Omental fat pad (tissue), 4 donors: ENCODE data around the gene SELENOP. TPM values are rescaled to one million over a fixed set of nuclear protein-coding genes. Genes with fewer than 3 reads are reported as not detected.

Experiments used
- ATAC-seq: fragments of 150-250 bp; one replicate; pipeline ENCODE4 v1.9.1; 2016; ENCODE audit warnings: mild to moderate bottlenecking, moderate library complexity; ENCODE audit not compliant: low FRiP score
- DNase-seq: peaks from one replicate; pipeline ENCODE4 v3.0.0-alpha.2; 2019; ENCODE audit warnings: low spot score
- total RNA-seq, 4 donors: library from RNA; depleted of rRNA; stranded (reverse); fragments of >200 nt; gene quantifications; one replicate each; pipeline ENCODE4 v1.1.0, GENCODE V29; 2016
- TF ChIP-seq, protein P1 (sequence below), 3 donors: fragments of 450-650 bp; IDR thresholded peaks; one replicate each; pipeline ENCODE4 v1.5.1; 2016 to 2017; ENCODE audit warnings: antibody characterized with exemption in 3 of 3, mild to moderate bottlenecking in 3 of 3, moderate library complexity in 2 of 3

Gene SELENOP
- total RNA-seq, 4 donors from 2014 or later: 658 to 1,212 (median 1,008) TPM

DNA sequence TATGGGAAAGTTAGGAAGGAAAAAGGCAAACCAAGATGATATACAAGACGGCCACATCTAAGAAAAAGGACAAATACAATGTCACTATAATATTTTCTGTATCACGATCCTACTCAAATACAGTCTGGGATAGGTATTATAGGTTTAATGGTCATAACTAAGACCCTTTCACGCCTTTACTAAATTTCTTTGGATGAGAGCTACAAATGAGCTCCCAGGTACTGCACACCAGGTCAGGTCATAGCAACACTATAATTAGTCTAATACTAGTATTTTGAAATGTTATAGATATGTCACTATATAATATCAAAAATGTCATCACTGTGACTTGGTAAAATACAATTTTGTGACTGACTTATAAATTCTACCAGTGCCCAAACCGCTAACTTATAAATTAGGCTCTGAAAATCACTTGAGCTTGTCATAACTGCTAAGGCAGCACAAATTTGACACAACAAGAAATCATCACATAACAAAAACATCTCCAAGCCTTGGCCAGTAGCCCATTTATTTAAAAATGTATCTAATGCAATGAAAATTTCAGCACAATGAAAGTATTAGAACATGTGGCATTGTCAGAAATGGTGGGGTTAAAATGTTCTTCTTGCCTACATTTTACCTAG, 6.9 kb downstream of the SELENOP start:
- no peak for ATAC-seq
- DNase-seq: no peak
- TF ChIP-seq, protein P1, sequence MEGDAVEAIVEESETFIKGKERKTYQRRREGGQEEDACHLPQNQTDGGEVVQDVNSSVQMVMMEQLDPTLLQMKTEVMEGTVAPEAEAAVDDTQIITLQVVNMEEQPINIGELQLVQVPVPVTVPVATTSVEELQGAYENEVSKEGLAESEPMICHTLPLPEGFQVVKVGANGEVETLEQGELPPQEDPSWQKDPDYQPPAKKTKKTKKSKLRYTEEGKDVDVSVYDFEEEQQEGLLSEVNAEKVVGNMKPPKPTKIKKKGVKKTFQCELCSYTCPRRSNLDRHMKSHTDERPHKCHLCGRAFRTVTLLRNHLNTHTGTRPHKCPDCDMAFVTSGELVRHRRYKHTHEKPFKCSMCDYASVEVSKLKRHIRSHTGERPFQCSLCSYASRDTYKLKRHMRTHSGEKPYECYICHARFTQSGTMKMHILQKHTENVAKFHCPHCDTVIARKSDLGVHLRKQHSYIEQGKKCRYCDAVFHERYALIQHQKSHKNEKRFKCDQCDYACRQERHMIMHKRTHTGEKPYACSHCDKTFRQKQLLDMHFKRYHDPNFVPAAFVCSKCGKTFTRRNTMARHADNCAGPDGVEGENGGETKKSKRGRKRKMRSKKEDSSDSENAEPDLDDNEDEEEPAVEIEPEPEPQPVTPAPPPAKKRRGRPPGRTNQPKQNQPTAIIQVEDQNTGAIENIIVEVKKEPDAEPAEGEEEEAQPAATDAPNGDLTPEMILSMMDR (IDR thresholded peaks at IDR 0.05): no peak

DNA sequence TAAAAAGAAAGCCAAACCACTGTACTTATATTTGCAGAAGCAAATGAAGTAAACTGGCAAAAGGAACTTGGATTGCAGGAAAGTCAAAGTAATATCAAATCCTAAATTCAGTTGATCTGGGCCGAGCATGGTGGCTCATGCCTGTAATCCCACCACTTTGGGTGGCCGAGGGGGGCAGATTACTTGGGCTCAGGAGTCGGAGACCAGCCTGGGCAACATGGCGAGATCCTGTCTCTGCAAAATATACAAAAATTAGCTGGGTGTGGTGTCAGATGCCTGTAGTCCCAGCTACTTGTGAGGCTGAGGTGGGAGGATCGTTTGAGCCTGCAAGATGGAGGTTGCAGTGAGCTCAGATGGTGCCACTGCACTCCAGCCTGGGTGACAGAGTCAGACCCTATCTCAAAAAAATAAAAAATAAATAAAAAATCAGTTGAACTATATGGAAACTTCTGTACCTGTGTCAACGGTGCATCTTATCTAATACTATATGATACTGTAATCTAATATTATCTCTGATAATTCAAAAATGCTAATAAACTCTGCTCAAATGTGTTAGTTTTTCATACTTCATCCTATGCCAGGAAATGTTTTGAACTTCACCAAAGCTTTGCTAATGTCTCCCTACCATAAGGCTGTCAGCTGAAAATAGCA, 10.1 kb downstream of the SELENOP start:
- DNase-seq (no peak), ATAC-seq (no peak)
- TF ChIP-seq, protein P1 (IDR thresholded peaks at IDR 0.05): no peak

DNA sequence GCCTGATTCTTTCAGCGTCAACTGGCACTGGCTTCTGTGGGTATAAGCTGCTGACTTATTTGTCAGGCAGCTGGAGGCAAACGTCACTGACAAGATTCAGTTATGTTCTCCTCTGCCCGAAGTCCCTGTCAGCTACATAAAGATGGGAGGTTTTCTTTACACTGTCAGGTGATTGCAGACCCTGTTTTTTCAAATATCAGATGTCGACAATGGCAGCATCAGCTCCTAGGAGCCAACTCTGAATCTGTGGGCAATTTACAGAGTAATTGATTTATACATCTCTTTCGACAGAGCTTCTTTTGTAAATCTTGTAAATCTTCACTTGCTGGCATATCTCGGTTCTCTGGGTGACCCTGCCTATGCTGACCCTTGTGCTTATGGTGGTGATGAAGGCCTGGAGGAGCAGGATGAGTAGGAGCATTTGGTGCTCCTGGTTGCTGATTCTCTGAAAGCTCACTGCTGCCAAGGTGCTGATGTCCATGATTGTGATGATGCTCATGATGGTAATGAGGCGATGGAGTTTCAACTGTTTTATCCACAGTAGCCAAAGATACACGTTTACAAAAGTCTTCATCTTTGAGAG, 10.9 kb downstream of the SELENOP start:
- DNase-seq (no peak), ATAC-seq (no peak)
- TF ChIP-seq, protein P1 (IDR thresholded peaks at IDR 0.05): no peak

DNA sequence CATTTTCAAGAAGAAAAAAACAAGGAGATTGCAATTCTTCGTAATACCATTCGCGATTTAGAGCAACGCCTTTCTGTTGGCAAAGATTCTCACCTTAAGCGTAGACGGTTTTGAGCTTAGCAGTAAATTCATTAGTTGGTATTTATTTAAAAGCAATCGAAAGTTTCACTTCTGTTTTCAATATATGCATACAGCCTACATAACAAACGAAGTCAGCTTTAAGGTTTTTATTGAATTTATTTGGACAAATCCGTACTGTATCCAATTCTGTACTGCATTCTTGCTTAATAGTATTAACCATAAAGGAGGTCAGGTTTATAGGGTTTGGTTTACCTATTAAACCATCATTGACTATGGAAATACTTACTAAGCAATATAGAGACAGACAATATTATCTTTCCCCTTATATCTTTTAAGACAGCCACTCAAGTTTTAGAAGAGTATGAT, 12.0 kb downstream of the SELENOP start:
- ATAC-seq: no peak
- TF ChIP-seq, protein P1 (IDR thresholded peaks at IDR 0.05): no peak

DNA sequence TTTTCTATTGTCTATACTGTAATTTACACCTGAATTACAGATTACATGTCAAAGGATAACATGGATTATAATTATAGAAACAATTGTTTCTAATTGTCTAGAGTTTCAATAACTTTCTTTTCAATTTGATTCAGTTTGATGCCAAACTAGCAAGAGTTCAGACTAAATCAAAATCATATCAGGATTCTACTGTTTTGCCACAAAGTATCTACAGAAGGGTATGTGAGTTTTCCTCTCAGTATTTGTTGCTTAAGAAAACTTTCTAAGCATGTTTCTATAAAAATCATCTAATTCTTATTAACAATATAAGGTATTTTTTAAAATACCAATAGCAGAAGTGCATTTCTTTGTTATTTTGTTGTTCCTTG, 12.5 kb downstream of the SELENOP start:
- TF ChIP-seq, protein P1 (IDR thresholded peaks at IDR 0.05): no peak
- ATAC-seq (no peak), DNase-seq (no peak)

More for the DNA sequence above, 12.0 kb downstream of the SELENOP start:
- DNase-seq: no peak

DNA sequence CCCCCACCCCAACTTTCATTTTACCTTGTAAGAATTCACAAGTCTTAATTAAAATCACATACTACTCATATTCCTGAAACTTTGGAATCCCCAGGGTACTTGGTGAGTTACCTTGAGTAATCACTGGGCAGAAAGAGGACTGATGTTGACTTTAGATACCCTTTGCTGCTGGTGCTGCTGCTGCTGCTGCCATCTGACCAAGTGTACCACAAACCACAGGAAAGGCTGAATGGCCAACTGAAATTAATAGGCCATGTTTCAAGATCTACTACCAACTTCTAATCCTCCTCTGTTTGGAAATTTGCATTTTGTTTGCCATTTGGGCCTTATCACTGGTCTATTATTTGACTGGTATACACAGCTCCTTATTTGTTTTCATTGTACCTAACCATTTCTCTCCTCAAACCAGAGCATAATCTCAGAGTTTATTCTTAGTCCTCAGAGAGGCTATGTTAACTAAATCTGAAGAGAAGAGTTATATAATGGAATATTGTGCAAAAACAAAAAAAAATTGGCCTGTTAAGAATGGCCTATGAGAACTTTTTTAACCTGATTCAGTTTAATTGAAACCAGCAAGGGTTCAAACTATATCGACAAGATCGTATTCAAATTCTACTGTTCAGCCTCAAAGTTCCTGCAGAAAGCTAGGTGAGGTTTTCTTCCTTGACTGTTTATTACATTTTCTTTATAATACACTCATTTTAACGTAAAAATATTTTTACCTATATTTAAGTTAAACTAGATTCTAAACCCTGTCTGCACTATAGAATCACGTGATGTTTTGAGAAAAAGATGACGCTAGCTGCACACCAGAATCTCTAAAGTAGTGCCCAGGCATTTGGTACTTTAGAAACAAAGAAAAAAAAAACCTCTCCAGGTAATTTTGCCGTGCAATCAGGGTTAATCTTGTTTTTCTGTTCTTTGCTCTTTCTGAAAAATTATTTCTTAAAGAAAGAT, 13.1 kb downstream of the SELENOP start:
- DNase-seq (no peak), ATAC-seq (no peak)
- TF ChIP-seq, protein P1 (IDR thresholded peaks at IDR 0.05): no peak
